ENCODE measurements around the gene CORO2B.

CORO2B gene

GRCh38 chr15:68711406-68711805 is 132.6 kb downstream of the CORO2B start:
- Histone ChIP-seq H3K27me3 (ENCODE audit: insufficient read depth, poor library complexity, severe bottlenecking) (no peaks in the 10 kb centered on the region), H3K27ac (replicated peaks) (no peak overlapping the region), H3K4me3 (replicated peaks; ENCODE audit: insufficient read depth, low read length) (no peak overlapping the region)
- TF ChIP-seq CTCF (IDR thresholded peaks at IDR 0.05; ENCODE audit: insufficient read depth, low read length): no peak
- TF ChIP-seq POLR2AphosphoS5 (IDR thresholded peaks at IDR 0.05; ENCODE audit: low read depth): no peak
- TF ChIP-seq REST (IDR thresholded peaks at IDR 0.05; ENCODE audit: insufficient replicate concordance, low read depth): no peak
- TF ChIP-seq SPI1 (IDR thresholded peaks at IDR 0.05; ENCODE audit: borderline replicate concordance, low read depth): no peak
- no peak for TF ChIP-seq GABPA (IDR thresholded peaks at IDR 0.05; ENCODE audit: low read depth)
- DNase-seq (ENCODE audit: low read depth in 1 of 2, low spot score in 1 of 2): no peak

- TF ChIP-seq POLR2AphosphoS5 (IDR thresholded peaks at IDR 0.05; ENCODE audit: low read depth): no peak
- TF ChIP-seq CTCF (IDR thresholded peaks at IDR 0.05; ENCODE audit: insufficient read depth, low read length): no peak
- no peak for TF ChIP-seq REST (IDR thresholded peaks at IDR 0.05; ENCODE audit: insufficient replicate concordance, low read depth)
- no peak for TF ChIP-seq GABPA (IDR thresholded peaks at IDR 0.05; ENCODE audit: low read depth)
- no peak for TF ChIP-seq SPI1 (IDR thresholded peaks at IDR 0.05; ENCODE audit: borderline replicate concordance, low read depth)
- DNase-seq (ENCODE audit: low read depth in 1 of 2, low spot score in 1 of 2): no peak
- H3K27ac ChIP-seq (replicated peaks): no peak overlapping the region
- H3K4me3 ChIP-seq (replicated peaks; ENCODE audit: insufficient read depth, low read length): no peak overlapping the region
- no peaks in the 10 kb centered on the region for H3K27me3 ChIP-seq (ENCODE audit: insufficient read depth, poor library complexity, severe bottlenecking)
These were observed 134.1 kb downstream of the CORO2B start for GRCh38 chr15:68712886-68713285.

GRCh38 chr15:68713874-68714273 is 135.1 kb downstream of the CORO2B start:
- Histone ChIP-seq H3K4me3 (replicated peaks; ENCODE audit: insufficient read depth, low read length) (no peak overlapping the region), H3K27me3 (ENCODE audit: insufficient read depth, poor library complexity, severe bottlenecking) (no peaks in the 10 kb centered on the region), H3K27ac (replicated peaks) (no peak overlapping the region)
- no peak for DNase-seq (ENCODE audit: low read depth in 1 of 2, low spot score in 1 of 2)
- TF ChIP-seq POLR2AphosphoS5 (IDR thresholded peaks at IDR 0.05; ENCODE audit: low read depth) (no peak), REST (IDR thresholded peaks at IDR 0.05; ENCODE audit: insufficient replicate concordance, low read depth) (no peak), CTCF (IDR thresholded peaks at IDR 0.05; ENCODE audit: insufficient read depth, low read length) (no peak), GABPA (IDR thresholded peaks at IDR 0.05; ENCODE audit: low read depth) (no peak), SPI1 (IDR thresholded peaks at IDR 0.05; ENCODE audit: borderline replicate concordance, low read depth) (no peak)
